GM12878 (cell line): ENCODE results near the gene VKORC1. TPM values are rescaled to one million over a fixed set of nuclear protein-coding genes. Genes with fewer than 3 reads are reported as not detected.

Experiments
- ATAC-seq: fragments of 200-7000 bp; cut with Tn5 transposase; 3 replicates; pipeline ENCODE4 v1.9.1; 2020; ENCODE audit warnings: mild to moderate bottlenecking, moderate library complexity
- BruUV-seq: library from RNA; stranded (reverse); fragments of 400-500 nt; replicated peaks from 2 replicates; lab custom pipeline; 2021; lab: Mats Ljungman, UMichigan
- CTCF ChIA-PET: fragments of 300-600 bp; sonication (Branson Sonifier 250); formaldehyde crosslinking; extraction: SDS; loops from one replicate; lab custom pipeline; 2021; ENCODE audit warnings: inconsistent platforms; lab: Yijun Ruan, JAX
- POLR2A ChIA-PET: fragments of 350-600 bp; formaldehyde crosslinking; extraction: SDS; loops from one replicate; lab custom pipeline; 2021; ENCODE audit warnings: inconsistent platforms; lab: Charles Lee
- RAD21 ChIA-PET: fragments of 300-600 bp; sonication (Branson Sonifier 250); formaldehyde crosslinking; loops from one replicate; lab custom pipeline; 2023; ENCODE audit warnings: antibody characterized with exemption; ENCODE audit not compliant: unreplicated experiment; lab: Charles Lee
- SMC1A ChIA-PET: fragments of 300-600 bp; sonication (Branson Sonifier 250); formaldehyde crosslinking; loops from one replicate; lab custom pipeline; 2023; ENCODE audit not compliant: unreplicated experiment, uncharacterized antibody; lab: Charles Lee
- DNase-seq: peaks from one replicate; pipeline ENCODE4 v3.0.0-alpha.2; 2011; ENCODE audit warnings: low read depth, low spot score
- FAIRE-seq: peaks from 3 replicates; lab custom pipeline; 2011; peaks lifted over from hg19 to GRCh38; lab: Jason Lieb, UNC
- H2AFZ ChIP-seq: 2 replicates; pipeline ENCODE4 v1.6.0; 2011; ENCODE audit warnings: low read depth, low read length, control low read depth; ENCODE audit not compliant: control insufficient read depth
- H3K27ac ChIP-seq: 2 replicates; pipeline ENCODE4 v1.5.1; 2011; ENCODE audit warnings: control low read depth; ENCODE audit not compliant: control insufficient read depth, insufficient read depth
- H3K27me3 ChIP-seq, 2 experiments: replicated peaks in 1 of 2; 2 replicates each; pipeline versions ENCODE4 v1.6.0 to v1.6.1; 2011; ENCODE audit warnings: low read length in 1 of 2; ENCODE audit not compliant: control insufficient read depth in 2 of 2, insufficient read depth in 2 of 2
- H3K36me3 ChIP-seq, 2 experiments: 2 replicates each; pipeline ENCODE4 v1.5.1; 2011; ENCODE audit warnings: low read length in 1 of 2; ENCODE audit not compliant: control insufficient read depth in 2 of 2, insufficient read depth in 2 of 2
- H3K4me1 ChIP-seq: 2 replicates; pipeline ENCODE4 v1.6.1; 2011; ENCODE audit warnings: mild to moderate bottlenecking, low read length, moderate library complexity, mixed read lengths; ENCODE audit not compliant: control insufficient read depth, insufficient read depth
- H3K4me2 ChIP-seq: 2 replicates; pipeline ENCODE4 v1.6.0; 2011; ENCODE audit warnings: control low read depth; ENCODE audit not compliant: control insufficient read depth, insufficient read depth
- H3K4me3 ChIP-seq: fragments of 200-600 bp; sonication (generic); 2 replicates; pipeline ENCODE4 v1.5.1; 2016
- H3K79me2 ChIP-seq: 2 replicates; pipeline ENCODE4 v1.6.0; 2011; ENCODE audit warnings: low read length; ENCODE audit not compliant: control insufficient read depth, insufficient read depth
- H3K9ac ChIP-seq: 2 replicates; pipeline ENCODE4 v1.8.0; 2011; ENCODE audit warnings: low read length, control low read depth, mixed read lengths; ENCODE audit not compliant: control insufficient read depth, insufficient read depth
- H3K9me3 ChIP-seq: replicated peaks from 3 replicates; pipeline ENCODE4 v1.5.1; 2011; ENCODE audit warnings: mild to moderate bottlenecking, low read length; ENCODE audit not compliant: control insufficient read depth, insufficient read depth
- H4K20me1 ChIP-seq: 2 replicates; pipeline ENCODE4 v1.6.0; 2011; ENCODE audit not compliant: control insufficient read depth, insufficient read depth
- HDGF ChIP-seq: fragments of 450-650 bp; IDR thresholded peaks from 2 replicates; pipeline ENCODE4 v1.6.1; 2016; ENCODE audit warnings: antibody characterized with exemption
- SREBF1 ChIP-seq: IDR thresholded peaks from 2 replicates; pipeline ENCODE4 v1.6.1; 2012; ENCODE audit warnings: mild to moderate bottlenecking, low read length
- WGBS: methylation state at CpG from one replicate; pipeline ENCODE4 v1.1.6; 2016; ENCODE audit warnings: low lambda C conversion rate; ENCODE audit not compliant: insufficient replicate concordance, insufficient coverage; ENCODE audit errors: missing lambda C conversion rate; 5-methylcytosine and 5-hydroxymethylcytosine counted together
- in situ Hi-C: fragments of 300-500 bp; cut with MboI; formaldehyde crosslinking; loops from 9 replicates; pipeline ENCODE4 v1.14.3; 2018; ENCODE audit warnings: mixed read lengths
- intact Hi-C: fragments of 100-400 bp; cut with micrococcal nuclease; formaldehyde crosslinking; loops from one replicate; pipeline ENCODE4 v1.14.2; 2022; ENCODE audit not compliant: unreplicated experiment
- polyA plus RNA-seq, 11 experiments: library from polyadenylated mRNA; depleted of rRNA in 4 of 11; unstranded in 6 of 11; stranded (reverse) in 5 of 11; fragments of >200 nt; fragmentation: Nextera tagmentation in 4 of 11; fragmentation: Illumina TruSeq in 1 of 11; extraction: Ambion mirVana in 4 of 11; extraction: Trizol in 1 of 11; gene quantifications; 1 replicate in 1 of 11; 2 replicates in 10 of 11; pipeline versions ENCODE4 v1.2.1 to v1.2.3, GENCODE V29; 2011 to 2016; ENCODE audit warnings: inconsistent platforms in 2 of 11, missing spikeins in 2 of 11, low read depth in 1 of 11
- total RNA-seq, 4 experiments: library from RNA; depleted of rRNA in 3 of 4; stranded (reverse); fragments of >200 nt in 3 of 4; fragmentation: Illumina TruSeq in 1 of 4; extraction: Trizol in 1 of 4; gene quantifications; 2 replicates each; pipeline versions ENCODE4 v1.2.1 to v1.2.3, GENCODE V29; 2013 to 2021
- TF ChIP-seq, protein P1 (sequence below): fragments of 450-650 bp; IDR thresholded peaks from 2 replicates; pipeline ENCODE4 v1.6.1; 2016; ENCODE audit warnings: mild to moderate bottlenecking
- TF ChIP-seq, protein P2 (sequence below): IDR thresholded peaks from 2 replicates; pipeline ENCODE4 v1.6.1; 2012; ENCODE audit warnings: mild to moderate bottlenecking, low read depth, low read length

VKORC1 gene
- total and polyA plus RNA-seq, 10 of the 15 experiments (the other 5 are each of a cell fraction or from before 2014, with no cell fraction given), result 19.8 to 140 (median 57.7) TPM

- no peak for ATAC-seq
- Histone ChIP-seq H3K4me3 (no peak overlapping the region), H4K20me1 (no peaks in the 10 kb centered on the region), H3K9ac (no peak overlapping the region), H2AFZ (no peak overlapping the region), H3K79me2 (no peaks in the 10 kb centered on the region), H3K4me2 (no peak overlapping the region), H3K27me3 (no peaks in the 10 kb centered on the region), H3K36me3 (no peaks in the 10 kb centered on the region), H3K27ac (no peak overlapping the region), H3K4me1 (no peaks in the 10 kb centered on the region; the same call in 1 of the 2 replicates), H3K9me3 (no peaks in the 10 kb centered on the region)
- FAIRE-seq, result no peak
- CTCF ChIA-PET, result interaction anchor here (0.7 kb wide), 1 partner anchor 246 kb away, joined by 3 read pairs; no protein-coding TSS in a partner anchor
- intact Hi-C loops (no loop called here), in situ Hi-C loops (no loop called here)
- DNase-seq, result no peak
- POLR2A ChIA-PET, result interaction anchor here (0.6 kb wide), 1 partner anchor 43 kb away, joined by 3 read pairs; the partner anchor contains the start of gene FUS
- TF ChIP-seq, protein P1, sequence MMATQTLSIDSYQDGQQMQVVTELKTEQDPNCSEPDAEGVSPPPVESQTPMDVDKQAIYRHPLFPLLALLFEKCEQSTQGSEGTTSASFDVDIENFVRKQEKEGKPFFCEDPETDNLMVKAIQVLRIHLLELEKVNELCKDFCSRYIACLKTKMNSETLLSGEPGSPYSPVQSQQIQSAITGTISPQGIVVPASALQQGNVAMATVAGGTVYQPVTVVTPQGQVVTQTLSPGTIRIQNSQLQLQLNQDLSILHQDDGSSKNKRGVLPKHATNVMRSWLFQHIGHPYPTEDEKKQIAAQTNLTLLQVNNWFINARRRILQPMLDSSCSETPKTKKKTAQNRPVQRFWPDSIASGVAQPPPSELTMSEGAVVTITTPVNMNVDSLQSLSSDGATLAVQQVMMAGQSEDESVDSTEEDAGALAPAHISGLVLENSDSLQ, result no peak
- no peak for TF ChIP-seq HDGF
- TF ChIP-seq, protein P2, sequence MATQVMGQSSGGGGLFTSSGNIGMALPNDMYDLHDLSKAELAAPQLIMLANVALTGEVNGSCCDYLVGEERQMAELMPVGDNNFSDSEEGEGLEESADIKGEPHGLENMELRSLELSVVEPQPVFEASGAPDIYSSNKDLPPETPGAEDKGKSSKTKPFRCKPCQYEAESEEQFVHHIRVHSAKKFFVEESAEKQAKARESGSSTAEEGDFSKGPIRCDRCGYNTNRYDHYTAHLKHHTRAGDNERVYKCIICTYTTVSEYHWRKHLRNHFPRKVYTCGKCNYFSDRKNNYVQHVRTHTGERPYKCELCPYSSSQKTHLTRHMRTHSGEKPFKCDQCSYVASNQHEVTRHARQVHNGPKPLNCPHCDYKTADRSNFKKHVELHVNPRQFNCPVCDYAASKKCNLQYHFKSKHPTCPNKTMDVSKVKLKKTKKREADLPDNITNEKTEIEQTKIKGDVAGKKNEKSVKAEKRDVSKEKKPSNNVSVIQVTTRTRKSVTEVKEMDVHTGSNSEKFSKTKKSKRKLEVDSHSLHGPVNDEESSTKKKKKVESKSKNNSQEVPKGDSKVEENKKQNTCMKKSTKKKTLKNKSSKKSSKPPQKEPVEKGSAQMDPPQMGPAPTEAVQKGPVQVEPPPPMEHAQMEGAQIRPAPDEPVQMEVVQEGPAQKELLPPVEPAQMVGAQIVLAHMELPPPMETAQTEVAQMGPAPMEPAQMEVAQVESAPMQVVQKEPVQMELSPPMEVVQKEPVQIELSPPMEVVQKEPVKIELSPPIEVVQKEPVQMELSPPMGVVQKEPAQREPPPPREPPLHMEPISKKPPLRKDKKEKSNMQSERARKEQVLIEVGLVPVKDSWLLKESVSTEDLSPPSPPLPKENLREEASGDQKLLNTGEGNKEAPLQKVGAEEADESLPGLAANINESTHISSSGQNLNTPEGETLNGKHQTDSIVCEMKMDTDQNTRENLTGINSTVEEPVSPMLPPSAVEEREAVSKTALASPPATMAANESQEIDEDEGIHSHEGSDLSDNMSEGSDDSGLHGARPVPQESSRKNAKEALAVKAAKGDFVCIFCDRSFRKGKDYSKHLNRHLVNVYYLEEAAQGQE, result no peak
- no peak for TF ChIP-seq SREBF1
- RAD21 ChIA-PET, result no interaction called here
- SMC1A ChIA-PET, result interaction anchor here (0.9 to 1.0 kb wide), 2 partner anchors 16 to 62 kb away, joined by 3 read pairs; partner anchors contain the start of genes ZNF646 and ZNF668
- BruUV-seq, result no TSS peak
- 40% methylated on average over 6 of the region's 6 CpGs for WGBS
Observed at GRCh38 chr16:31136287-31136662, 41.7 kb upstream of the VKORC1 start.
